ENCODE results near the gene SPIB.

The SPIB gene

GRCh38 chr19:50444059-50444458 is 25.3 kb downstream of the SPIB start:
- no peaks in the 10 kb centered on the region for H4K20me1 ChIP-seq (ENCODE audit: insufficient read depth, low read length)
- no peak for TF ChIP-seq EZH2phosphoT487 (IDR thresholded peaks at IDR 0.05; ENCODE audit: low read depth)
- TF ChIP-seq CTCF (IDR thresholded peaks at IDR 0.05; ENCODE audit: low read depth, low read length), result no peak
- H3K79me2 ChIP-seq (ENCODE audit: low read length), result no peaks in the 10 kb centered on the region
- H3K9ac ChIP-seq (ENCODE audit: low read length), result no peak overlapping the region
- H3K9me3 ChIP-seq (ENCODE audit: insufficient read depth, low read length), result no peaks in the 10 kb centered on the region
- no peaks in the 10 kb centered on the region for H3K27me3 ChIP-seq (ENCODE audit: low read depth, low read length)
- H3K27ac ChIP-seq (ENCODE audit: low read length), result no peak overlapping the region
- no peak overlapping the region for H3K4me2 ChIP-seq (ENCODE audit: low read length)
- H2AFZ ChIP-seq (ENCODE audit: low read depth, low read length), result no peak overlapping the region
- H3K4me1 ChIP-seq (ENCODE audit: low read length), result peaks cover under 1% of the 10 kb centered on the region; the same call in 1 of the 2 replicates
- H3K4me3 ChIP-seq (ENCODE audit: low read length), result no peak overlapping the region
- no peaks in the 10 kb centered on the region for H3K36me3 ChIP-seq (replicated peaks; ENCODE audit: low read depth, low read length)

- peaks cover 4% of the 10 kb centered on the region; the same call in 1 of the 2 replicates for H3K4me1 ChIP-seq (ENCODE audit: low read length)
- no peaks in the 10 kb centered on the region for H3K79me2 ChIP-seq (ENCODE audit: low read length)
- no peaks in the 10 kb centered on the region for H3K9me3 ChIP-seq (ENCODE audit: insufficient read depth, low read length)
- H3K4me3 ChIP-seq (ENCODE audit: low read length), result no peak overlapping the region
- H3K27me3 ChIP-seq (ENCODE audit: low read depth, low read length), result no peaks in the 10 kb centered on the region
- no peak overlapping the region for H3K9ac ChIP-seq (ENCODE audit: low read length)
- no peaks in the 10 kb centered on the region for H4K20me1 ChIP-seq (ENCODE audit: insufficient read depth, low read length)
- H3K4me2 ChIP-seq (ENCODE audit: low read length), result no peak overlapping the region
- H2AFZ ChIP-seq (ENCODE audit: low read depth, low read length), result no peak overlapping the region
- H3K27ac ChIP-seq (ENCODE audit: low read length), result no peak overlapping the region
- TF ChIP-seq CTCF (IDR thresholded peaks at IDR 0.05; ENCODE audit: low read depth, low read length), result no peak
- TF ChIP-seq EZH2phosphoT487 (IDR thresholded peaks at IDR 0.05; ENCODE audit: low read depth), result no peak
- H3K36me3 ChIP-seq (replicated peaks; ENCODE audit: low read depth, low read length), result no peaks in the 10 kb centered on the region
Observed at GRCh38 chr19:50447053-50447452, 28.3 kb downstream of the SPIB start.

- H4K20me1 ChIP-seq (ENCODE audit: insufficient read depth, low read length), result no peaks in the 10 kb centered on the region
- H3K27me3 ChIP-seq (ENCODE audit: low read depth, low read length), result no peaks in the 10 kb centered on the region
- no peak overlapping the region for H2AFZ ChIP-seq (ENCODE audit: low read depth, low read length)
- H3K9me3 ChIP-seq (ENCODE audit: insufficient read depth, low read length), result no peaks in the 10 kb centered on the region
- H3K4me1 ChIP-seq (ENCODE audit: low read length), result peaks cover 4% of the 10 kb centered on the region; the same call in 1 of the 2 replicates
- no peak overlapping the region for H3K9ac ChIP-seq (ENCODE audit: low read length)
- TF ChIP-seq CTCF (IDR thresholded peaks at IDR 0.05; ENCODE audit: low read depth, low read length) (no peak), EZH2phosphoT487 (IDR thresholded peaks at IDR 0.05; ENCODE audit: low read depth) (no peak)
- H3K4me3 ChIP-seq (ENCODE audit: low read length), result no peak overlapping the region
- H3K27ac ChIP-seq (ENCODE audit: low read length), result no peak overlapping the region
- H3K36me3 ChIP-seq (replicated peaks; ENCODE audit: low read depth, low read length), result no peaks in the 10 kb centered on the region
- no peaks in the 10 kb centered on the region for H3K79me2 ChIP-seq (ENCODE audit: low read length)
- H3K4me2 ChIP-seq (ENCODE audit: low read length), result no peak overlapping the region
Observed at GRCh38 chr19:50447750-50448149, 29.0 kb downstream of the SPIB start.

GRCh38 chr19:50449236-50449899 is 30.6 kb downstream of the SPIB start:
- Histone ChIP-seq H3K4me1 (ENCODE audit: low read length) (peaks cover 4% of the 10 kb centered on the region; the same call in 1 of the 2 replicates), H3K4me3 (ENCODE audit: low read length) (no peak overlapping the region), H3K9me3 (ENCODE audit: insufficient read depth, low read length) (no peaks in the 10 kb centered on the region), H3K4me2 (ENCODE audit: low read length) (no peak overlapping the region), H3K36me3 (replicated peaks; ENCODE audit: low read depth, low read length) (no peaks in the 10 kb centered on the region), H3K27me3 (ENCODE audit: low read depth, low read length) (no peaks in the 10 kb centered on the region), H3K27ac (ENCODE audit: low read length) (no peak overlapping the region), H4K20me1 (ENCODE audit: insufficient read depth, low read length) (no peaks in the 10 kb centered on the region), H3K9ac (ENCODE audit: low read length) (no peak overlapping the region), H3K79me2 (ENCODE audit: low read length) (no peaks in the 10 kb centered on the region), H2AFZ (ENCODE audit: low read depth, low read length) (no peak overlapping the region)
- TF ChIP-seq EZH2phosphoT487 (IDR thresholded peaks at IDR 0.05; ENCODE audit: low read depth) (no peak), CTCF (IDR thresholded peaks at IDR 0.05; ENCODE audit: low read depth, low read length) (no peak)

All from OCI-LY3 (cell line).